ENCODE results near the gene KIAA0513.

DNA sequence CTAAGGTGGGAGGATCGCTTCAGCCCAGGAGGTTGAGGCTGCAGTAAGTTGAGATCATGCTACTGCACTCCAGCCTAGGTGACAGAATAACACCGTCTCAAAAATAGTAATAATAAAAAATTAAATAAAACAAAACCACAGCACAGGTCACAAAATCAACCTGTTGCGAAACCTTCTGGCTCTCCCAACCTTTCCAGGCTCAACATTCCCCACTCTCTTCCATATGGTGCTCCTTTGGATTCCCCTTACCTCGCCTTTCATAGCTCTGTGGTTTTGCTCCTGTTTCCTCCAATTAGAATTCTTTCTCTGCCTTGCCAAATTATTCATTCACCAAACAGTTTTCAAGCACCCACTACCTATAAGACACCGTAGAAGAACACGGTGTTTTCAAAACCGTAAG, 21.0 kb upstream of the KIAA0513 start:
- TF ChIP-seq POLR2A (IDR thresholded peaks at IDR 0.05; ENCODE audit: low read depth, low read length) (no peak), EZH2 (IDR thresholded peaks at IDR 0.05; ENCODE audit: borderline replicate concordance, low read depth, low read length, severe bottlenecking) (no peak)
- TF ChIP-seq, protein P1, sequence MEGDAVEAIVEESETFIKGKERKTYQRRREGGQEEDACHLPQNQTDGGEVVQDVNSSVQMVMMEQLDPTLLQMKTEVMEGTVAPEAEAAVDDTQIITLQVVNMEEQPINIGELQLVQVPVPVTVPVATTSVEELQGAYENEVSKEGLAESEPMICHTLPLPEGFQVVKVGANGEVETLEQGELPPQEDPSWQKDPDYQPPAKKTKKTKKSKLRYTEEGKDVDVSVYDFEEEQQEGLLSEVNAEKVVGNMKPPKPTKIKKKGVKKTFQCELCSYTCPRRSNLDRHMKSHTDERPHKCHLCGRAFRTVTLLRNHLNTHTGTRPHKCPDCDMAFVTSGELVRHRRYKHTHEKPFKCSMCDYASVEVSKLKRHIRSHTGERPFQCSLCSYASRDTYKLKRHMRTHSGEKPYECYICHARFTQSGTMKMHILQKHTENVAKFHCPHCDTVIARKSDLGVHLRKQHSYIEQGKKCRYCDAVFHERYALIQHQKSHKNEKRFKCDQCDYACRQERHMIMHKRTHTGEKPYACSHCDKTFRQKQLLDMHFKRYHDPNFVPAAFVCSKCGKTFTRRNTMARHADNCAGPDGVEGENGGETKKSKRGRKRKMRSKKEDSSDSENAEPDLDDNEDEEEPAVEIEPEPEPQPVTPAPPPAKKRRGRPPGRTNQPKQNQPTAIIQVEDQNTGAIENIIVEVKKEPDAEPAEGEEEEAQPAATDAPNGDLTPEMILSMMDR (IDR thresholded peaks at IDR 0.05; ENCODE audit: extremely low read depth in 1 of 2, insufficient read depth in 1 of 2, low read depth in 1 of 2, low read length in 2 of 2) = no peak

Measured in endothelial cell of umbilical vein (primary cell).